Right lobe of liver (tissue), 6 donors: ENCODE data around the gene PLCXD3. TPM values are rescaled to one million over a fixed set of nuclear protein-coding genes. Genes with fewer than 3 reads are reported as not detected.

ENCODE experiments used
- ATAC-seq, 4 donors: fragments of 200-7000 bp; cut with Tn5 transposase; one replicate each; pipeline ENCODE4 v1.9.1; 2020; ENCODE audit warnings: mild to moderate bottlenecking in 4 of 4, moderate library complexity in 4 of 4
- DNase-seq, 3 donors: peaks; one replicate each; pipeline ENCODE4 v3.0.0-alpha.2; 2020
- H3K27ac ChIP-seq, 3 donors: fragments of 200-600 bp; one replicate each; pipeline ENCODE4 v1.8.0; 2022
- H3K27me3 ChIP-seq, 2 donors: fragments of 200-600 bp; one replicate each; pipeline ENCODE4 v1.8.0; 2022
- H3K36me3 ChIP-seq, 4 donors: fragments of 200-600 bp; sonication (generic) in 1 of 4; one replicate each; pipeline versions ENCODE4 v1.5.1 to v1.8.0; 2017 to 2022; ENCODE audit warnings: control low read depth in 1 of 4
- H3K4me1 ChIP-seq, 4 donors: fragments of 200-600 bp; sonication (generic) in 1 of 4; one replicate each; pipeline versions ENCODE4 v1.5.1 to v1.8.0; 2017 to 2022; ENCODE audit warnings: control low read depth in 1 of 4
- H3K4me3 ChIP-seq, 3 donors: fragments of 200-600 bp; one replicate each; pipeline ENCODE4 v1.8.0; 2022
- H3K9me3 ChIP-seq, 4 donors: fragments of 200-600 bp; sonication (generic) in 1 of 4; one replicate each; pipeline versions ENCODE4 v1.5.1 to v1.8.0; 2017 to 2022; ENCODE audit warnings: control low read depth in 1 of 4
- CTCF ChIP-seq, 4 donors: fragments of 200-600 bp in 3 of 4; fragments of 450-650 bp in 1 of 4; IDR thresholded peaks; one replicate each; pipeline versions ENCODE4 v1.5.1 to v1.8.0; 2016 to 2022; ENCODE audit warnings: antibody characterized with exemption in 4 of 4, mild to moderate bottlenecking in 2 of 4
- POLR2A ChIP-seq: fragments of 450-650 bp; IDR thresholded peaks from one replicate; pipeline ENCODE4 v1.6.1; 2017; ENCODE audit warnings: antibody characterized with exemption, mild to moderate bottlenecking
- WGBS: methylation state at CpG from one replicate; pipeline ENCODE4 v1.1.6; 2018; ENCODE audit warnings: low coverage, low lambda C conversion rate; ENCODE audit not compliant: insufficient coverage; ENCODE audit errors: missing lambda C conversion rate; 5-methylcytosine and 5-hydroxymethylcytosine counted together
- intact Hi-C, 2 donors: fragments of 100-400 bp; cut with DNase I; formaldehyde crosslinking; loops; one replicate each; pipeline versions ENCODE4 v1.11.2 to v1.14.1; 2022
- total RNA-seq, 6 experiments: library from RNA; depleted of rRNA in 2 of 6; stranded (reverse); fragments of >200 nt in 2 of 6; fragmentation: NEBNext Ultra II Directional in 3 of 6; extraction: Animal tissue kit (Norgen Biotek cat#: 25700) in 3 of 6; gene quantifications; one replicate each; pipeline versions ENCODE4 v1.1.0 to v1.2.4, GENCODE V29; 2016 to 2023
- donor health status: DM: no; HTN: yes; CAD: no.
- donor health status: DM: no; HTN: no; CAD: no.
- donor health status: DM: no; HTN: no; CAD: no.
- donor health status: DM: no; HTN: yes; CAD: no.
- donor health status: DM: no; HTN: yes; CAD: no.

The PLCXD3 gene
- total RNA-seq, 6 experiments from 2014 or later: 0.27 to 3.5 (median 1.1) TPM

DNA sequence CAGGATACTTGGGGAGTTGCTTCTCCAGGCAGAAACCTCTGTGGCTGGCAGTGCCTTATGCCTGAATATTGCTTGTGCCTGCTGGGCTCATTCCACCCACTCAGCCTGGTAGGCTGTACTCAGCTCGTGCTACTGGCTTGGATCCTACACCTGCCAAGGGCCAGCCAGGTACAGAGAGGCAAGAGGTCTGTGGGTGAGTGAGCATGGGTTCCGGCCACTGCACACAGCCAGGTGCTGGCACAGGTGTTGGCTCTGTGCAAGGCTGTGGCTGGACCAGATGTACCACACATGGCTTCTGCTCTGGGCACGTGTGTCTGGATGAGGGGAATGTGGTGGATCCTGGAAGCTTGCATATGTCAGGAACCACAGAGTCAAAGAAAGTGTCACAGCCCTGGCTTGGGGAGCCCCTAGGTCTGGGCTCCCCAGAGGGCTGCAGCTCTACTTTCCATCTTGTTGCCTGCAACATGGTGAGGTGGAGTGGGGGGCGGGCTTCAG lies 220.4 kb downstream of the PLCXD3 start:
- Histone ChIP-seq H3K4me3 (no peak overlapping the region), H3K4me1 (no peaks in the 10 kb centered on the region), H3K27ac (no peak overlapping the region), H3K36me3 (no peaks in the 10 kb centered on the region), H3K9me3 (no peaks in the 10 kb centered on the region), H3K27me3 (no peaks in the 10 kb centered on the region)
- TF ChIP-seq CTCF (IDR thresholded peaks at IDR 0.05): no peak
- no peak for TF ChIP-seq POLR2A
- 87% methylated on average over 3 of the region's 4 CpGs for WGBS
- ATAC-seq (no peak), DNase-seq (no peak)
- intact Hi-C loops: no loop called here

DNA sequence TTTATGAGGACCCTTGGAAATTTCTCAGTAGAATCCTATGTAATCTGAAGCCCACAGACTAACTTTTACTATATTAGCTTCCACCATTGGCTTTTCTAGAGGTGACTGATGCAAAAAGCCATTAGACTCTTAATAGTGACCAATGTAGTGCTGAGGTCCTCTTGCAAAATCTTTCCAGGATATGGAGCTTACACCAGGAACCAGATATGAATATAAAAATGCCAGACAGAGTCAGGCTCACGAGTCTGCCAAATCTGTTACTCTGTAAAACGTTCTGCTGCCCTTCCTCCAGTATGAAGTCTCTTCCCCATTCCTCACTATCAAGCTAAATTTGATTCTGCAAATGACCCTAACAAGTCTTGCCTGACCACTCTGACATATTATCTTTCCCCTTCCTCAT lies 223.7 kb downstream of the PLCXD3 start:
- intact Hi-C loops: no loop called here
- no peak overlapping the region for H3K27ac ChIP-seq
- no peak for TF ChIP-seq POLR2A
- no peak for TF ChIP-seq CTCF (IDR thresholded peaks at IDR 0.05)

DNA sequence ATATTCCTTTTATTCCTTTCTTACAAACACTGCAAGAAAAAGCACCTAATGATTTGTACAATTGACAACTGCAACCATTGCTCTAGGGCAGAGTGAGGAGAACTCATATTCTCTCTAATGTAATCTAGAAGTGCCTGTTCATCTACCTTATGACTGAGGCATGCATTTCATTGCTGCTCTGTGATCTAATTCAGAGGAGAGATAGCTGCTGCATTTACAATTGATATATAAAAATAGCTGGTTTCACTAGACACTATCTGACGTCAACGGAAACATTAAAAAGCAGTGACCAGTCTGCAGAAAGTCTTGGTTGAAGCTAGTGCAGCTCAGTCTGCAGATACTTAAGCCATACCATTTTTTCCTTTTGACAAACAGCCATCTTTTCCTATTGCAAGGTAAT lies 224.2 kb downstream of the PLCXD3 start:
- Histone ChIP-seq H3K27me3 (no peaks in the 10 kb centered on the region), H3K36me3 (no peaks in the 10 kb centered on the region), H3K27ac (no peak overlapping the region), H3K4me1 (no peaks in the 10 kb centered on the region), H3K4me3 (no peak overlapping the region), H3K9me3 (no peaks in the 10 kb centered on the region)
- intact Hi-C loops: no loop called here
- 77% methylated on average over 2 of the region's 2 CpGs for WGBS
- TF ChIP-seq POLR2A (no peak), CTCF (IDR thresholded peaks at IDR 0.05) (no peak)
- DNase-seq (no peak), ATAC-seq (no peak)

More for the DNA sequence above, 223.7 kb downstream of the PLCXD3 start:
- Histone ChIP-seq H3K9me3 (no peaks in the 10 kb centered on the region), H3K27me3 (no peaks in the 10 kb centered on the region), H3K36me3 (no peaks in the 10 kb centered on the region), H3K4me3 (no peak overlapping the region), H3K4me1 (no peaks in the 10 kb centered on the region)
- no peak for ATAC-seq
- WGBS: 28% methylated on average over 2 of the region's 2 CpGs
- DNase-seq: no peak

DNA sequence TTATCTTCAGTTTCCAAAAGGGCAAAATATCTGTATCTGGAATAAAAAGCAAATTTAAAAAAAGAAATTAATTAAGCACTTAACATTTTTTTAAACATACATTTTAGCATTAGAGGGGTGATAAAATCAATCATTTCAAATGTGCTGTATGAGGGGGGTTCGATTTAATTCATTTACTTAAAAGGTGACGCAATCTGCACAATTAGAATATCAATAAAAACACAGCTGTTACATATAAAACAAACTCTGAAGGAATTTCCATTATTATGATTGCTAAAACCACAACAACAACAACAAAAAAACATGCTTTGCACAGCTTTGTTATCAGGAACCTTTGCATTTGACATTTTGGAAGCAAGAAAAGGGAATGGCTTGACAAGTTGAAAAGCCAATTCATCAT lies 225.5 kb downstream of the PLCXD3 start:
- Histone ChIP-seq H3K27me3 (no peaks in the 10 kb centered on the region), H3K36me3 (no peaks in the 10 kb centered on the region), H3K27ac (no peak overlapping the region), H3K9me3 (no peaks in the 10 kb centered on the region), H3K4me3 (no peak overlapping the region), H3K4me1 (no peaks in the 10 kb centered on the region)
- TF ChIP-seq CTCF (IDR thresholded peaks at IDR 0.05): no peak
- TF ChIP-seq POLR2A: no peak
- intact Hi-C loops: no loop called here
- ATAC-seq (no peak), DNase-seq (no peak)
- WGBS: 56% methylated on average over 2 of the region's 2 CpGs
